ENCODE measurements around the gene CHPT1. TPM values are rescaled to one million over a fixed set of nuclear protein-coding genes. Genes with fewer than 3 reads are reported as not detected.

CHPT1 gene
- total RNA-seq, 2 experiments from 2014 or later: 13.3 to 16.2 TPM

GRCh38 chr12:101764051-101764792, 66.8 kb downstream of the CHPT1 start:
- peaks cover 8% of the 10 kb centered on the region for H3K36me3 Mint-ChIP-seq

GRCh38 chr12:101767537-101767936, 70.1 kb downstream of the CHPT1 start:
- POLR2A ChIA-PET: no interaction called here
- H3K36me3 Mint-ChIP-seq: peaks cover 21% of the 10 kb centered on the region
- no peaks in the 10 kb centered on the region for H3K27me3 Mint-ChIP-seq
- DNase-seq: no peak
- H3K4me1 Mint-ChIP-seq: peaks cover 10% of the 10 kb centered on the region
- no peak overlapping the region for H3K4me3 Mint-ChIP-seq
- no peaks in the 10 kb centered on the region for H3K9me3 Mint-ChIP-seq
- no peak overlapping the region for H3K27ac Mint-ChIP-seq
- ATAC-seq (ENCODE audit: low read depth): no peak

More at GRCh38 chr12:101764051-101764792, 66.8 kb downstream of the CHPT1 start:
- Mint-ChIP-seq H3K4me1 (peaks cover 2% of the 10 kb centered on the region), H3K27ac (no peak overlapping the region), H3K9me3 (no peaks in the 10 kb centered on the region), H3K27me3 (no peaks in the 10 kb centered on the region), H3K4me3 (no peak overlapping the region)
- ATAC-seq (ENCODE audit: low read depth) (no peak), DNase-seq (no peak)
- POLR2A ChIA-PET: no interaction called here

- H3K27me3 Mint-ChIP-seq: no peaks in the 10 kb centered on the region
- H3K9me3 Mint-ChIP-seq: no peaks in the 10 kb centered on the region
- POLR2A ChIA-PET: no interaction called here
- H3K27ac Mint-ChIP-seq: peak overlapping the region; percentile 14
- H3K4me1 Mint-ChIP-seq: peaks cover 14% of the 10 kb centered on the region
- no peak for DNase-seq
- H3K36me3 Mint-ChIP-seq: peaks cover 21% of the 10 kb centered on the region
- H3K4me3 Mint-ChIP-seq: no peak overlapping the region
- no peak for ATAC-seq (ENCODE audit: low read depth)
Observed at GRCh38 chr12:101768781-101769180, 71.3 kb downstream of the CHPT1 start.

GRCh38 chr12:101769865-101770264, 72.4 kb downstream of the CHPT1 start:
- peaks cover 18% of the 10 kb centered on the region for H3K4me1 Mint-ChIP-seq
- POLR2A ChIA-PET: no interaction called here
- DNase-seq: no peak

GRCh38 chr12:101772012-101772775, 74.8 kb downstream of the CHPT1 start:
- POLR2A ChIA-PET: interaction anchor here (0.7 to 1.0 kb wide), 2 partner anchors 66 to 77 kb away, joined by 3 to 4 read pairs; no protein-coding TSS in a partner anchor

More at GRCh38 chr12:101769865-101770264, 72.4 kb downstream of the CHPT1 start:
- Mint-ChIP-seq H3K27me3 (no peaks in the 10 kb centered on the region), H3K27ac (no peak overlapping the region), H3K36me3 (peaks cover 25% of the 10 kb centered on the region), H3K9me3 (no peaks in the 10 kb centered on the region), H3K4me3 (no peak overlapping the region)
- no peak for ATAC-seq (ENCODE audit: low read depth)

GRCh38 chr12:101773650-101774162, 76.3 kb downstream of the CHPT1 start:
- POLR2A ChIA-PET: interaction anchor here (0.7 to 1.2 kb wide), 2 partner anchors 18 to 57 kb away, joined by 3 to 11 read pairs; partner anchors contain the start of gene GNPTAB
- Mint-ChIP-seq H3K27ac (no peak overlapping the region), H3K9me3 (no peaks in the 10 kb centered on the region), H3K4me3 (no peak overlapping the region), H3K4me1 (peaks cover 29% of the 10 kb centered on the region), H3K27me3 (no peaks in the 10 kb centered on the region), H3K36me3 (peaks cover 41% of the 10 kb centered on the region)
- DNase-seq (peak; percentile 54), ATAC-seq (ENCODE audit: low read depth) (peak; percentile 81)

More at GRCh38 chr12:101772012-101772775, 74.8 kb downstream of the CHPT1 start:
- Mint-ChIP-seq H3K4me3 (no peak overlapping the region), H3K4me1 (peaks cover 22% of the 10 kb centered on the region), H3K36me3 (peaks cover 33% of the 10 kb centered on the region), H3K9me3 (no peaks in the 10 kb centered on the region), H3K27ac (peak overlapping the region; percentile 56), H3K27me3 (no peaks in the 10 kb centered on the region)
- DNase-seq (no peak), ATAC-seq (ENCODE audit: low read depth) (no peak)

- no peak overlapping the region for H3K4me3 Mint-ChIP-seq
- no peaks in the 10 kb centered on the region for H3K27me3 Mint-ChIP-seq
- H3K36me3 Mint-ChIP-seq: peaks cover 43% of the 10 kb centered on the region
- peaks cover 32% of the 10 kb centered on the region for H3K4me1 Mint-ChIP-seq
- ATAC-seq (ENCODE audit: low read depth): no peak
- POLR2A ChIA-PET: no interaction called here
- H3K27ac Mint-ChIP-seq: peak overlapping the region; percentile 42
- no peak for DNase-seq
- H3K9me3 Mint-ChIP-seq: no peaks in the 10 kb centered on the region
Observed at GRCh38 chr12:101775816-101776215, 78.4 kb downstream of the CHPT1 start.

GRCh38 chr12:101777485-101777884, 80.0 kb downstream of the CHPT1 start:
- Mint-ChIP-seq H3K27me3 (no peaks in the 10 kb centered on the region), H3K36me3 (peaks cover 45% of the 10 kb centered on the region), H3K27ac (no peak overlapping the region), H3K4me3 (no peak overlapping the region), H3K9me3 (no peaks in the 10 kb centered on the region), H3K4me1 (peaks cover 31% of the 10 kb centered on the region)
- ATAC-seq (ENCODE audit: low read depth) (no peak), DNase-seq (no peak)
- POLR2A ChIA-PET: interaction anchor here (1.0 kb wide), 2 partner anchors 53 to 61 kb away, joined by 3 to 4 read pairs; partner anchors contain the start of gene GNPTAB

GRCh38 chr12:101777978-101778377, 80.5 kb downstream of the CHPT1 start:
- Mint-ChIP-seq H3K27me3 (no peaks in the 10 kb centered on the region), H3K9me3 (no peaks in the 10 kb centered on the region), H3K4me1 (peaks cover 35% of the 10 kb centered on the region), H3K36me3 (peaks cover 50% of the 10 kb centered on the region), H3K27ac (peak overlapping the region; percentile 43), H3K4me3 (no peak overlapping the region)
- no peak for DNase-seq
- POLR2A ChIA-PET: no interaction called here
- no peak for ATAC-seq (ENCODE audit: low read depth)

Other genes with a start within 250 kb of the CHPT1 start
- not detected for gene SPIC, start 222.3 kb upstream of the CHPT1 start, total RNA-seq
- gene MYBPC1, start 102.7 kb upstream of the CHPT1 start, total RNA-seq: not detected
- 1 to 10 TPM in 1 of 2 experiments, under 1 TPM in 1; 0.94 to 1.1 TPM for gene SYCP3, start 41.8 kb downstream of the CHPT1 start, total RNA-seq
- 10 to 100 TPM; 89.5 to 91.1 TPM for gene GNPTAB, start 133.3 kb downstream of the CHPT1 start, total RNA-seq
- gene DRAM1, start 179.9 kb downstream of the CHPT1 start, total RNA-seq: 1 to 10 TPM; 2.3 to 4.1 TPM